Adipocyte (in vitro differentiated cells): ENCODE measurements around the gene TCERG1L.

Experiments
- DNase-seq: peaks from one replicate; pipeline ENCODE4 v3.0.0-alpha.2; 2015; ENCODE audit warnings: low read depth
- H3K27me3 ChIP-seq: replicated peaks from 2 replicates; pipeline ENCODE4 v1.7.0; 2013; ENCODE audit warnings: mild to moderate bottlenecking, low read length, moderate library complexity; ENCODE audit not compliant: control insufficient read depth, insufficient read depth
- H3K36me3 ChIP-seq: 2 replicates; pipeline ENCODE4 v1.7.0; 2013; ENCODE audit warnings: low read length, mild to moderate bottlenecking, moderate library complexity; ENCODE audit not compliant: control insufficient read depth, insufficient read depth, severe bottlenecking
- H3K4me1 ChIP-seq: 2 replicates; pipeline ENCODE4 v1.7.0; 2013; ENCODE audit warnings: mild to moderate bottlenecking, low read length, moderate library complexity; ENCODE audit not compliant: control insufficient read depth, insufficient read depth
- H3K4me3 ChIP-seq: 2 replicates; pipeline ENCODE4 v1.7.0; 2013; ENCODE audit warnings: mild to moderate bottlenecking, low read length, moderate library complexity
- H3K9ac ChIP-seq: 2 replicates; pipeline ENCODE4 v1.7.0; 2013; ENCODE audit warnings: mild to moderate bottlenecking, low read length, moderate library complexity
- H3K9me3 ChIP-seq: 2 replicates; pipeline ENCODE4 v1.7.0; 2013; ENCODE audit warnings: mild to moderate bottlenecking, low read length, moderate library complexity; ENCODE audit not compliant: control insufficient read depth

The TCERG1L gene, protein sequence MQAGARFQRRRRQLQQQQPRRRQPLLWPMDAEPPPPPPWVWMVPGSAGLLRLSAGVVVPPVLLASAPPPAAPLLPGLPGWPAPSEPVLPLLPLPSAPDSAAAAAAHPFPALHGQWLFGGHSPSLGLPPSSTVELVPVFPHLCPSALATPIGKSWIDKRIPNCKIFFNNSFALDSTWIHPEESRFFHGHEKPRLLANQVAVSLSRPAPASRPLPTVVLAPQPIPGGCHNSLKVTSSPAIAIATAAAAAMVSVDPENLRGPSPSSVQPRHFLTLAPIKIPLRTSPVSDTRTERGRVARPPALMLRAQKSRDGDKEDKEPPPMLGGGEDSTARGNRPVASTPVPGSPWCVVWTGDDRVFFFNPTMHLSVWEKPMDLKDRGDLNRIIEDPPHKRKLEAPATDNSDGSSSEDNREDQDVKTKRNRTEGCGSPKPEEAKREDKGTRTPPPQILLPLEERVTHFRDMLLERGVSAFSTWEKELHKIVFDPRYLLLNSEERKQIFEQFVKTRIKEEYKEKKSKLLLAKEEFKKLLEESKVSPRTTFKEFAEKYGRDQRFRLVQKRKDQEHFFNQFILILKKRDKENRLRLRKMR

DNA sequence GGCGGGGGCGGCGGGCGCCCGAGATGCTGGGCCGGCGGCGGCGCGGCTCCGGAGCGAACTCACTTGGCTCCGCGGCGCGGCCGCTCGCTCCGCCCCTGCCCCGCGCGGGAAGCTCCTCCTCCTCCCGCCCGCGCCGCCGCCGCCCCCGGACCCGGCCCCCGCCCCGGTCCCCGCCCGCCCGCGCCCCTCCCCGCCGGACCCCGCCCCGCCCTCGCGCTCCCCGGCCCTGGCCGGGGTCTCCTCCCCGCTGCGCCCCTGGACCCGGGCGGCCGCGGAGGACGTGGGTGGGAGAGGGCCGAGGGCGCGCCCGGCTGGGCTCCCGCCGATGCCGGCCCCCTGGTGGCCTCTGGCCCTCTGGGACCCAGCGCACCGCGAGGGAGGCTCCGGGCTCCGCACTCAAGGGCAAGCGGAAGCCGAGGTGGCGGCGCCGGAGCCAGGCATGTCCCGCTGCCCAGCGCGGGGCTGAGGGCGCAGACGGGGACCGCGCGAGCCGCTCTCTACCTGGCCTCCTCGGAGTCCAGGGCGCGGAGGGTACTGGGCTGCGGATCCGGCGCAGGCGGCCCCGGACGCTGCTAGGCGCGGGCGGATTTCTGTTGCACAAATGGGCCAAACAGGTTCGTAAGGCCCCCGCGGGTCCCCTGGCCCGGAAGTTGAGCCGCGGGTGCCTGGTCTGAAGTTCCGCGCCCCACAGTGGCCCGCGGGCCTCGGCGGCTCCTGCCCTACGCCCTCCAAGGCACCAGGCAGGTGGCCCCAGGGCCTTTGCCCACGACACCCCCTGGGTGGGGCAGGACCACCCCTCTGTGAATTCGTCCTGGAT is at the start of gene TCERG1L:
TCERG1L (minus strand) TSS at position 61 of the 817 bp plus-strand sequence. CDS start 86 bp downstream, outside the sequence.
- Histone ChIP-seq H3K9me3 (no peaks in the 10 kb centered on the region), H3K4me3 (no peak within 1 kb of the TSS), H3K9ac (no peak within 1 kb of the TSS), H3K27me3 (peaks cover 42% of the 10 kb centered on the region), H3K36me3 (no peaks in the 10 kb centered on the region), H3K4me1 (no peaks in the 10 kb centered on the region)
- DNase-seq = no peak

DNA sequence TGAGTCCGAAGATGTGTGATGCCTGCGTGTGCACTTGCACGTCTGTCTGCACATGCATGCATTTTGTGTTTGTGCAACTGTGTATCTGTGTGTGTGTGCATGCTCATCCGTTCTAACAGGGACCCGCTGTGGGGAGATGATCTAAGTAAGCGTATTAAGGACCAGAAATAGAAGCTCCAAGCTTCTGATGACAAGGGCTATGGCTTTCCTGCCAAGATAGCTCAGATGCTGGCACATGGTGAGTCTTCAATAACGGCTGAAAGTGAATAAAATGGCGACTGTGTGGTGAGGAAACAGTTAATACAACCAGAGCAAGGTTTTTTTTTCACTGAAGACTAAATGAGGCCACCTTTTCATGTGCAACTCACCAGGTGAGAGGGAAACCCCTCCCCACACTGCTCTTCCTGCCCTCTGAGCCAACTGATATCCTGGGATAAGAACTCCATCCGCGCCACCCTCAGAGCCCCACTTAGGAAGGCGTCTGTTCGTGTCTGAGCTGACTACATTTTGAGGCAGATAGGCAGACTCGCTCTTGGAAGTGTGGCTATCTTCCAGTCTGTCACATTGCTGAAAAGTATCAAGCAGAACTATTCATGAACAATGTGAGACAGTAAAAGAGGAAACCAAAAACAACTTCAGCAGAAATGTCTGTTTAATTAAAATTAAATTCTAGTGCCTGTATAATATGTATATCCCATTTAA is 47.4 kb upstream of the TCERG1L start:
- no peak for DNase-seq
- no peaks in the 10 kb centered on the region for H3K36me3 ChIP-seq
- no peaks in the 10 kb centered on the region for H3K27me3 ChIP-seq
- no peaks in the 10 kb centered on the region for H3K9me3 ChIP-seq
- no peak overlapping the region for H3K9ac ChIP-seq
- no peaks in the 10 kb centered on the region for H3K4me1 ChIP-seq
- H3K4me3 ChIP-seq = no peak overlapping the region

DNA sequence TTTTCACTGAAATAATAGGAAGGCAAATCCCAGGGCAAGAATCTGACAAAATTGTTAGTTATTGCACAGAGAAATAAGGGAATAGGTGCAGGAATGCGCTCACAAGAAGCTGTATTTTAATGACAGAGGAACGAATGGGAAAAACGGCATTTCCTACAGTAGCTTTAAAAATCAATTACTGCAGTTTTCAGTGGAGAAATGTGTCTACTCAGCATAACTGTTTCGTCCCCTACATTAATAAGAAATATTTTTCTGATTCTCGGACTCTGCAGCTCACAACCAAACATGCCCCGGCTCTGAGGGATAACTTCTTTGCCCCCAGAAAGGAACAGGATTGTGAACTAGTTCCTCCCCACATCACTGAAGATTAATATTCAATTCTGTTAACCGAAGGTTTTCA is 44.9 kb upstream of the TCERG1L start:
- no peak overlapping the region for H3K9ac ChIP-seq

DNA sequence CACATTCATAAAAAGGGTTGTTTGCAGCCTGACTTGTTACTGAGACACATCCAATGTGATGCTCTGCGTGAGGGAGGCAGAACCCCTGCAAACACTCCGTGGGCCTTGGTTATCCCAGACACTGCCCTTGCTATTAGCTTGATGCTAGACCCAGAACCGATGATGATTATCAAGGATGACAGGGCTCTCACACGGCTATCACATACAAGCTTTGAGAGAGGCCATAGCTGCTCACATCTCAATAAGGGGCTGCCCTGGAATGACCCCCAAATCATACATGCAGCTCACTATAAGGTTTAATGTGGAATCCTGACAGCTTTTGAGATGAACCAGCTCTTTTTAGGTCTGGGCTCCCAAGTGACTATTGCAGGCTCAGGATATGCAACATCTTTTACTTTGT is 44.4 kb upstream of the TCERG1L start:
- no peak overlapping the region for H3K4me3 ChIP-seq
- no peak overlapping the region for H3K9ac ChIP-seq
- H3K36me3 ChIP-seq = no peaks in the 10 kb centered on the region
- no peak for DNase-seq
- H3K4me1 ChIP-seq = no peaks in the 10 kb centered on the region
- no peaks in the 10 kb centered on the region for H3K27me3 ChIP-seq
- no peaks in the 10 kb centered on the region for H3K9me3 ChIP-seq

More for the DNA sequence above, 44.9 kb upstream of the TCERG1L start:
- H3K27me3 ChIP-seq = no peaks in the 10 kb centered on the region
- DNase-seq = no peak
- no peaks in the 10 kb centered on the region for H3K9me3 ChIP-seq
- H3K36me3 ChIP-seq = no peaks in the 10 kb centered on the region
- no peaks in the 10 kb centered on the region for H3K4me1 ChIP-seq
- no peak overlapping the region for H3K4me3 ChIP-seq

DNA sequence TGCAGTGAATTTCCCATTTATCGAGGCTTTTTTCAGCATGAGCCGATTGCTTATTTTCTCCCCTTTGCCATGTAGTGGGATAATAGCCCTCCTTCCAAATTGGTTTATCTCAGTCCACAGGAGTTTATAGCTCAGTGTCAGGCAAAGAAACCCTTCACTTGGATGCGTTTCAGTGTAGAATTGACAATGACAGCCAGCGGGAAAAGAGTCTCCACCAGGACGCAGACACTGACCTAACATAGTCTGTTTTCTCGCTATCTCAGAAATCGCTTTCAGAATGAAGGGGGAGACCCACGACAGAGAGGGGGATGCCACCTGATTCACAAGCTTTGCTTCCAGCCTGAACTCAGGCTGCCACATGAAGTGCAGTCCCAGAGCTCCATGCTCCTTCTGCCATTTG is 43.5 kb upstream of the TCERG1L start:
- no peak overlapping the region for H3K4me3 ChIP-seq
- no peaks in the 10 kb centered on the region for H3K4me1 ChIP-seq
- H3K9me3 ChIP-seq = no peaks in the 10 kb centered on the region
- no peak overlapping the region for H3K9ac ChIP-seq
- H3K27me3 ChIP-seq = no peaks in the 10 kb centered on the region
- no peaks in the 10 kb centered on the region for H3K36me3 ChIP-seq
- no peak for DNase-seq

DNA sequence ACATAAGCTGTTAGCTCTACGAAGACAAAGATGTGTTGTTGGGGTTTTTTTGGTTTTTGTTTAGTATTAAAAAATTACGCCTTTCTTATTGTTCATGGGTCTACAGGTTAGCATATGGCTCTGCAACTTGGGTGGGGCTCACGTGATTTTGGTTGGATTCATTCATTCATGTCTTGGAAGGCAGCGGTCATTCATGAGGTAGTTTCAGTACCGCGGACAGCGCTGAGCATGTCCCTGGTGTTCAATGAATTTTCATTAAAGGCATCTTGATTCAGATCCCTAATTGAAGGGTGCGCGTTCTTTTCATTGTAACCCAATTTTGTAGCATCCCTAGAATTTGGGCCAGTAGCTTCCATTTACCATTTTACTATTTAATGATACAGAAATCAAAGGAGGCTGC is 42.9 kb upstream of the TCERG1L start:
- H3K27me3 ChIP-seq = no peaks in the 10 kb centered on the region
- no peaks in the 10 kb centered on the region for H3K4me1 ChIP-seq
- H3K4me3 ChIP-seq = no peak overlapping the region
- H3K9ac ChIP-seq = no peak overlapping the region
- peak; percentile 3 for DNase-seq
- no peaks in the 10 kb centered on the region for H3K36me3 ChIP-seq
- no peaks in the 10 kb centered on the region for H3K9me3 ChIP-seq

DNA sequence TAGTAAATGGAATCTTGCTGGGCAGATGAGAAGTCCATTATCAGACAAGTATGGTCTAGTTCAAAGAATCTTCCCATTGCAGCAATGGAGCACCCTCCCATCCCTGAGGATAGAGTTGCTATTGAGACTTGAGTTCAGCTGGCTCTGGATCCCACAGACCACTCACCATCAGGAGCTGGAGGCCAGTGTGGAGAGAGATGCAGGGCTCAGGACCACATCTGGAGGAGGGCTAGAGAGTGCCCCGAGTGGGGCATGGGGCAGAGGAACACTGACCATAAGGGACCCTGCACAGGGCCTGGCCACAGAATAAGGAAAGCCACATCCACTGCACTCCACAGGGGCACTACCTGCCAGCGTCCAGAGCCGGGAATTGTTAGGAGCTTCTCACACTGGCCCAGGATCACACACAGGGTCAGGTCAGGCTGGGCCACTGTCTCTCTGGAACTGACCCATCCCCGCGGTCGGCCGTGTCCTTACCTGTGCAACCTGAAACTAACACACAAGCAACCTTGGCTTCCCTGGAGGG is 41.3 kb upstream of the TCERG1L start:
- Histone ChIP-seq H3K9me3 (no peaks in the 10 kb centered on the region), H3K4me3 (no peak overlapping the region)
- DNase-seq = no peak

DNA sequence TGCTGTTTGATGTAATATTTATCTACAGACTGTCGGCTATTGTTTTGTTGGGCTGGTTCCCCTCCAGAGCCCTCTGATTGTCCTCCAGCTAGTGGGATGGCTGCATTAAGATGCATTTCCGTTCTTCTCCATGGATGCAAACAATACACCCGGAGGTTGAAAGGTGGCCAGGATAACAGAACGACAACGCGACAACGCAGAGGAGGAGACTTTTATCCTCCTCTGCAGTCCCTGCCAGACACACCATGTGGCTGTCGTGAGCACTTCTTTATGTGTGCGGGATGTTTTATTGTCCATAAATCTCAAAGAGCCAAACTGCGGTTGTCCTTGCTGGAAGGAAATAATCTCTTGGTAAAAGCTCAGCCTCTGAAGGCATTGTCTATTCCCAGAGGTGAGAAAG is 39.1 kb upstream of the TCERG1L start:
- Histone ChIP-seq H3K4me3 (no peak overlapping the region), H3K4me1 (no peaks in the 10 kb centered on the region), H3K36me3 (no peaks in the 10 kb centered on the region), H3K9ac (no peak overlapping the region), H3K27me3 (no peaks in the 10 kb centered on the region), H3K9me3 (no peaks in the 10 kb centered on the region)
- DNase-seq = no peak

More for the DNA sequence above, 41.3 kb upstream of the TCERG1L start:
- Histone ChIP-seq H3K4me1 (no peaks in the 10 kb centered on the region), H3K27me3 (no peaks in the 10 kb centered on the region), H3K36me3 (no peaks in the 10 kb centered on the region), H3K9ac (no peak overlapping the region)

DNA sequence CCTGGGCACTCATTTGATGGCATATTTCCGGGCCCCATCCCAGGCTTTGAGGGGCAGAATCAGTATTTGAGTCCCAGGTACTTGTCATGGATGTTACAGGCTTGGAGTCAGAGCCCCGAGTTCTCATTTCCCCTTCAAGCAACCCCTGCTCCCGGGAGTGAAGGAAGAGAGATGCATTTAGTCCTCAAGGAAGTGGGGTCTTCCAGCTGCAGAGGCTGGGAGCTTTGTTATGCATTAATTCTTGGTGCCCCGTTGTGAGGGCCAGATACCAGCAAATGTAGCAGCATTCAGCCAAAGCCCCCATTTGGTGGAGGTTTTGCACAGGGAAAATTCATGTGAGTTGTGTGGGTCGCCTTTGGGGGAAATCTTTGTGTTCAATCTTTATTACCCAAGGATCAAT is 38.7 kb upstream of the TCERG1L start:
- H3K9me3 ChIP-seq = no peaks in the 10 kb centered on the region
- no peaks in the 10 kb centered on the region for H3K4me1 ChIP-seq
- no peaks in the 10 kb centered on the region for H3K27me3 ChIP-seq
- no peak overlapping the region for H3K4me3 ChIP-seq
- H3K9ac ChIP-seq = no peak overlapping the region
- H3K36me3 ChIP-seq = no peaks in the 10 kb centered on the region
- no peak for DNase-seq

DNA sequence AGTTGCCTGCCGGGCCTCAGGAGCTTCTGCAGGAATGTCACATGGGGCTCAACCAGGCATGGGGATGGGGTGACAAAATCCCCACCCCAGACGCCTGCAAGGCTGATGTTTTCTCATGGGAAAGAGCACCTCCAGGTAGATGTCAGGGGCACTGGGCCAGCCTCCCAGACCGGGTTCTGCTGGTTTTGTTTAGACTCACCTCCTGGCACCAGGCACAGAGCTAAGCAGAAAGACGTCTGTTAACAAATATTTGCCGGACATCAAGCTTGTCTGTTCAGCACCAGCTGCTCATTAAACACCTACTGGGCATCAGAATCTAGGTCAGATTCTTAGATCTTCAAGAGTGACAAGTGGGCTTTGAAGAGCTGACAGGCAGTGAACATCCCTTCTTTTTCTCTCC is 34.9 kb upstream of the TCERG1L start:
- Histone ChIP-seq H3K9ac (no peak overlapping the region), H3K4me3 (no peak overlapping the region), H3K4me1 (no peaks in the 10 kb centered on the region), H3K9me3 (no peaks in the 10 kb centered on the region), H3K27me3 (no peaks in the 10 kb centered on the region), H3K36me3 (no peaks in the 10 kb centered on the region)
- no peak for DNase-seq
